HEK293 (cell line): ENCODE results near the gene ARAP1.

Experiments used
- CTCF ChIP-seq: fragments of 450-650 bp; formaldehyde crosslinking; IDR thresholded peaks from 2 replicates; pipeline ENCODE4 v1.5.1; 2016; ENCODE audit warnings: missing biosample characterization, missing genetic modification characterization
- GLIS1 ChIP-seq: fragments of 450-650 bp; formaldehyde crosslinking; IDR thresholded peaks from 2 replicates; pipeline ENCODE4 v1.5.1; 2016; ENCODE audit warnings: missing biosample characterization, missing genetic modification characterization
- ZNF423 ChIP-seq: fragments of 450-650 bp; formaldehyde crosslinking; IDR thresholded peaks from 2 replicates; pipeline ENCODE4 v1.5.1; 2016; ENCODE audit warnings: missing biosample characterization, missing genetic modification characterization
- ZNF549 ChIP-seq: fragments of 450-650 bp; IDR thresholded peaks from 2 replicates; pipeline ENCODE4 v1.5.1; 2018; ENCODE audit warnings: missing biosample characterization, missing genetic modification characterization, mild to moderate bottlenecking, inconsistent platforms, moderate library complexity
- TF ChIP-seq, protein P1 (sequence below): fragments of 450-650 bp; formaldehyde crosslinking; IDR thresholded peaks from 2 replicates; pipeline ENCODE4 v1.5.1; 2016; ENCODE audit warnings: missing biosample characterization, missing genetic modification characterization

- TF ChIP-seq ZNF549 (tag by site-specific recombination) (no peak), ZNF423 (tag by site-specific recombination) (no peak), CTCF (tag by site-specific recombination) (no peak), GLIS1 (no peak)
- TF ChIP-seq, protein P1, sequence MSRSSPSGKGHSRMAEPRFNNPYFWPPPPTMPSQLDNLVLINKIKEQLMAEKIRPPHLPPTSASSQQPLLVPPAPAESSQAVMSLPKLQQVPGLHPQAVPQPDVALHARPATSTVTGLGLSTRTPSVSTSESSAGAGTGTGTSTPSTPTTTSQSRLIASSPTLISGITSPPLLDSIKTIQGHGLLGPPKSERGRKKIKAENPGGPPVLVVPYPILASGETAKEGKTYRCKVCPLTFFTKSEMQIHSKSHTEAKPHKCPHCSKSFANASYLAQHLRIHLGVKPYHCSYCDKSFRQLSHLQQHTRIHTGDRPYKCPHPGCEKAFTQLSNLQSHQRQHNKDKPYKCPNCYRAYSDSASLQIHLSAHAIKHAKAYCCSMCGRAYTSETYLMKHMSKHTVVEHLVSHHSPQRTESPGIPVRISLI (tag by site-specific recombination): no peak
Measured at GRCh38 chr11:72760539-72761405, 8.6 kb upstream of the ARAP1 start.
